NCI-H1105 (cell line): Measurements from ENCODE around the gene CNNM3.

Experiments used
- DNase-seq: peaks from one replicate; lab custom pipeline; 2025; lab: John Stamatoyannopoulos, UW

Gene CNNM3

DNA sequence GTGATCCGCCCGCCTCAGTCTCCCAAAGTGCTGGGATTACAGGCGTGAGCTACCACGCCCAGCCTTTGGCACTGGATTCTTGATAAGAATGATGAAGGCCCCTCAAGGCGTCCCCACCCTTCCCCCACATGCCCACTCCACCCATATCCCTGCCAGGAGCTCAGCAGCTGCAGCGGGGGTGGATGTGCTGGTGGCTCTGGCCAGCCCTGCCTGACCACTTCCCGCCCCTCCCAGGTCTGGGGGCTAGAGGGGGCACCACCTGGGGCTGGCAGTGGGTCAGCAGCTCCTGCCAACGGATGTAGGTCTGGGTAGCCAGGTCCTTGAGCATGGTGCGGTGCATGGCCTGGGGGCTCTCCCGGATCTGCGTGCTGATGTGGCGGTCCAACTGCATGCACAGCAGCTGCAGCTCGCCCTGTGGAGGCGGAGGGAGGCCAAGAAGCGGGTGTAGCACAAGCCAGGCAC, 61.6 kb downstream of the CNNM3 start:
- no peak for DNase-seq

DNA sequence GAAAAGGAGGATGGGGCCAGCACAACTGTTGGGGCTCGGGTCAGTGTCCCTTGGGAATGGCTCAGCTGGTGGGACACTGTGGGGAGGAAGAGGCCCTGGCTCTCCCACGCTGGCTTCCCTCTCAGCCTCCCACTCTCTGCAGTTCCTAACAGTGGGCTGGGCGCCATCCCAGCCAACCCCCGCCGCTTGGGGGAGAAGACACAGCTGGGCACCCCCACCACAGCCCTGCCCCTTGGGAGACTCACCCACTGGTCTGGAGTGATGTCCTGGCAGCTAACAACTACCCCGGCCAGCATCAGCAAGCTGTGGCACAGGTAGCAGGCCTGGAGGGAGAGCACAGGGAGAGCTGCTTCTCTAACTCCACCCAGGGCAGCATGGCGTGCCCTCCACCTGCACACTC, 62.1 kb downstream of the CNNM3 start:
- no peak for DNase-seq

GRCh38 chr2:96878796-96879544, 62.9 kb downstream of the CNNM3 start:
- no peak for DNase-seq

- DNase-seq = no peak
These were observed 63.5 kb downstream of the CNNM3 start for GRCh38 chr2:96879545-96880040.

- no peak for DNase-seq
These were observed 64.8 kb downstream of the CNNM3 start for GRCh38 chr2:96880891-96881273.

DNA sequence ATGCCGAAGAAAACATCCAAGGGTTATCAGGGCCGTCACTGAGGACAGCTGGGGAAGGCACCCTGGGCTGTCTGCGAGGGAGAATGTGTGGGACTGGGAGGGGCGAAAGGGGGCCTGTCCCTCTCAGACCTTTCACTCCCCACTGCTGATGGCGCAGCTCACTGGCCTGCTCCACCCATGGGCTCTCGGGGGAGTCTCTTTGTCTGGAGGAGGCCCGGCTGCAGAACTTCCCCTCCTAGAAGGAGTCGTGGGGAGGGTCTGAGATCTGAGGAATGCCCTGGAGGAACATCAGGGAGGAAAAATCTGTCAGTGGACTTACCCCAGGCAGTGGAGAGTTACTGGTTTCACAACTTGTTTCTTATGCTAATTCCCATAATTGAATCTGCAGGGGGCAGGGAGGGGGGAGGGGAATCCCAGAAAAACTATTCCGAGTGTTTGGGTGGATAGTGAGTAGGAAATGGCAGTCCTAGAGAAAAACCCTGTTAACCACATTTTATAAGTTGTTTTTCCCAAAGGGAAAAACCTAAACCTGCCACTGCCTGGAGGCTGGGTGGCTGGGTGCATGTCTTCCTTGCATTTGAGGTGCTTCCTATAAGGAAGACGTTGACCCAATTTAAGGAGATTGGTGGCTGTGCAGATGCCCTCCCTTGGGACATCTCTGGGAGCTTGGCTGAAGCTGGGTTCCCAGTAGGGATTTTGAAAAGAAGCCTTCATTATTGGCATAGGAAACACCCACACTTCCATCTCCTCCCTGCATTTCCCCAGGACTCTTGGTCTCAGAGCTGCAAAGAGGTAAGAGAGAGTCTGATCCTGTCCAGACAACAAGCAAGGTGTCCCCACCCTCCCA, 65.5 kb downstream of the CNNM3 start:
- DNase-seq = no peak

GRCh38 chr2:96882230-96882629, 66.2 kb downstream of the CNNM3 start:
- no peak for DNase-seq

- DNase-seq = no peak
These were observed 66.8 kb downstream of the CNNM3 start for GRCh38 chr2:96882906-96883305.

- no peak for DNase-seq
These were observed 67.2 kb downstream of the CNNM3 start for GRCh38 chr2:96883306-96883705.
